ENCODE results near the gene MBOAT1.
"Not testable (repeated sequence)": the region's sequence is repeated elsewhere in the genome, so short reads cannot be mapped to it uniquely, and the experiment has no call there.

MBOAT1 gene

GRCh38 chr6:20168690-20169089, 43.6 kb downstream of the MBOAT1 start:
- no peak for DNase-seq

- DNase-seq, result no peak
These were observed 44.7 kb downstream of the MBOAT1 start for GRCh38 chr6:20167601-20168000.

- no peak for DNase-seq
These were observed 46.1 kb downstream of the MBOAT1 start for GRCh38 chr6:20166210-20166609.

- no peak for DNase-seq
These were observed 49.8 kb downstream of the MBOAT1 start for GRCh38 chr6:20162515-20162914.

- no peak for DNase-seq
These were observed 51.6 kb downstream of the MBOAT1 start for GRCh38 chr6:20160541-20161283.

GRCh38 chr6:20159781-20160540, 52.3 kb downstream of the MBOAT1 start:
- DNase-seq, result no peak

- DNase-seq, result no peak
These were observed 53.2 kb downstream of the MBOAT1 start for GRCh38 chr6:20159098-20159497.

- no peak for DNase-seq
These were observed 53.6 kb downstream of the MBOAT1 start for GRCh38 chr6:20158676-20159075.

GRCh38 chr6:20156824-20157223, 55.4 kb downstream of the MBOAT1 start:
- no peak for DNase-seq

- no peak for DNase-seq
These were observed 57.5 kb downstream of the MBOAT1 start for GRCh38 chr6:20154753-20155152.

GRCh38 chr6:20153194-20153593, 59.1 kb downstream of the MBOAT1 start:
- no peak for DNase-seq

- DNase-seq, result no peak
These were observed 63.8 kb downstream of the MBOAT1 start for GRCh38 chr6:20148433-20148832.

- DNase-seq, result no peak
These were observed 64.8 kb downstream of the MBOAT1 start for GRCh38 chr6:20147469-20147868.

- DNase-seq, result not testable (repeated sequence)
These were observed 65.4 kb downstream of the MBOAT1 start for GRCh38 chr6:20146831-20147230.

GRCh38 chr6:20146291-20146690, 66.0 kb downstream of the MBOAT1 start:
- no peak for DNase-seq

GRCh38 chr6:20142866-20143265, 69.4 kb downstream of the MBOAT1 start:
- no peak for DNase-seq

- no peak for DNase-seq
These were observed 70.3 kb downstream of the MBOAT1 start for GRCh38 chr6:20141931-20142330.

- DNase-seq, result not testable (repeated sequence)
These were observed 72.9 kb downstream of the MBOAT1 start for GRCh38 chr6:20139127-20139963.

GRCh38 chr6:20137837-20138236, 74.4 kb downstream of the MBOAT1 start:
- DNase-seq, result no peak

- no peak for DNase-seq
These were observed 75.0 kb downstream of the MBOAT1 start for GRCh38 chr6:20137240-20137639.

- no peak for DNase-seq
These were observed 76.5 kb downstream of the MBOAT1 start for GRCh38 chr6:20135677-20136268.

GRCh38 chr6:20134613-20135012, 77.7 kb downstream of the MBOAT1 start:
- DNase-seq, result no peak
